Activated CD8-positive, alpha-beta memory T cell treated with anti-CD3 and anti-CD28 coated beads for 1 hour (primary cell): ENCODE data around the gene TMOD4.

ENCODE experiments used
- DNase-seq, 2 donors: peaks; one replicate each; pipeline ENCODE4 v3.0.0-alpha.2; 2020; ENCODE audit warnings: low read depth in 1 of 2; ENCODE audit errors: extremely low read depth in 1 of 2

TMOD4 gene

DNA sequence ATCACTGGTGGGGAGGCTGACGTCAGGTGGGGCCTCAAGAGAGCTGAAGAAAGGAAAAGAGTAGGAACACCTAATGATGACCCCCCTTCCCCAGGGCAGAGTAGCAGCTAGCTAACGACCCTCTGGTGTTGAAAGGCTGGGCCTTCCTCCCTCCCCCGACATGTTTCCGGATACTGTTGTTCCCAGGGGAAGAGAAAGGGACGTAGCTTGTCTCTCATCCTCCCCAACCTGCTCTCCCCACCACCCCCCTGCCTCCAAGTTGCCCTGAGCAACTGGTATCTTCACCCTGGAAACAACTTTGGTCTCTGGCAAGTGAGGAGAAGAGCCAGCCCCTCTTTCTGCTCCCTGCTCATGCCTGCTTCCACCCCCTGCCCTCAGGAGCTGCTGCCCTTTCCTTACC lies 31.8 kb downstream of the TMOD4 start:
- DNase-seq, result no peak

GRCh38 chr1:151143057-151143435 lies 32.7 kb downstream of the TMOD4 start:
- DNase-seq, result no peak

DNA sequence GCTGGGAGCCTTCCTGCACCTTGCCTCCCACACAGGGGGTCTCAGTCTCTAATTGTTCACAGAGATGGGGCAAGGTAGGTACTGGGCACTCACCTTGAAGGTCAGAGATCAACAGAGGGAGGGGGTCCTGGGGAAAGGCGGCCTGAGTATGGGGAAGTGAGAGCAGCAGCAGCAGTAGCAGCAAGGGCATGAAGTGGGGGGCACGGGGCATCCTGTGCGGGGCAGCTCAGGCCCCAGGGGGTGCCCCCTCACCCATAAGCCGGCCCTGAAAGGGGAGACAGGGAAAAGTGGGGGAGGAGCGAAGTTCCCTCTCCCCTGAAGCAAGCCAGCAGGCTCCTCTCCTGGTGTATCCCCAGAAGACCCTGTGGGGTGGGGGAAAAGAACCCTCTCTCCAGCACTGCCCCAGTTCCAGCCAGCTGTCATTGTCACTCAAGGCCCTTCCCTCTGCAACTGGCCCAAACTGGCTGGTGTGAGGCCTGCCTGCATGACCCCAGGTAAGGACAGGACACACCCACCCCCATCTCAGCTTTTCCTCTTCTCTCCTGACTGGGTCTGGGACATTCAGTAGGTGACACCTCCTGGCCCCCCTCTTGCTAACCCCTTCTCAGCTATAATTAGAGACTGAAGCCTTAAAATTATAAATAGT lies 33.2 kb downstream of the TMOD4 start:
- DNase-seq, result no peak

DNA sequence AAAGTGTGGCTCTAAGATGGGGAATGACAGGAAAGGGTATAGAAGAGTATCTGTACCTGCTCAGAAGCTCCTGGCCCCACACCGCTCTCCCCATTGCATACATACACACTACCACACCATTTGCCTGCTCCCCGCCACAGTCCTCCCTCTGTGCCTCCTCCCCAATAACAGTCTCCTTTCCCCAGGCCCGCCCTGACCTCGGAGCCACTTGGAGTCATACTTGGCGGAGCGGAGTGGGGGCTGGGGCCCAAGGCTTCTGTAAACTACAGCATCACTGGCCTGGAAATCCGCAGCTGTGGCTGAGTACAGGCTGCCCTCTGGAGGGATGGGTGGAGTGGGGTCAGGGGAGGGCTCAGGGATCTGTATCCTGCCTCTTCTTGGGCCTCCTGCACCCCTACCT lies 38.0 kb downstream of the TMOD4 start:
- no peak for DNase-seq

DNA sequence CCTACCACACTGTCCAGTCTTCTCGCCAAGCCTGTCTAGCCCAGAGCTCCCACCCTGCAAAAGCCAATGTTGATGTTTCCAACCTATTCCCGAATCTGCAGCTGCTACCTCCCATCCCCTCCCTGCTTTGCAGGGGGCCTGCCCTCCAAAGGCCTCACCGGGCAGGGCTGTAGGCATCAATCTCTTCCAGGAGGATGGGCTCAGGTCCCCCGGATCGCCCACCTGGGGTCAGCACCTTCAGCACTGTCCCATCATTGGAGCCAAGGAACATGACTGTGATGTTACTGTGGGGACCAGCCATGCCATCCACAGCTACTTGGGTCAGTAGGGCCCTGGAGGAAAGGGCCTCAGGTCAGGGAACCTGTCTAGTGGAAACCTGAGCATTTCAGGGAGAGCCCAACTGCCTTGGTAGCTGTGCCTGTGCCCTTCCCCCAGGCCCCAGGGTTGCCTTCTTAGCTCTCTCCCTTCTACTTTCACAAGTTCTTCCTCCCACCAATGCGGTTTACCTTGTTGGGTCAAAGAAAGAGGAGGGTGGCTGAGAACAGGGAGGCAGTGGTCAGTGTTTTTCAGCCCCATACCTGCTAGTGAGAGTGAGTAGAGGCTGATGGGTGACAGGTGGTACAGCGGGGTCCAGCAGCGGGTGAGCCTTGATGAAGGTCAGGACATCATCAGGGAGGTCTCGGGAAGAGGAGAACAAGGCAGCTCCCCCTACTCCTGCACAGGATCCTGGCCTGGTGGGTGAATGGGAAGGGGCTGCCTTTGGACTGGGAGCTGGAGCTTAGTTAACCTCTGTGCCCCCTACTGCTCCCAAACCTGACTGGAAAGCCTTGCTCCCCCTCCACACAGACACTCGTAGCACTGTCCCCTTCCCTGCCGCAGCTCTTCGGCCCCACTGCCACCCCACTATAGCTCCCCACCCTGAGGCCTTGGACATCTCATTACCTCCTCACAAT lies 40.1 kb downstream of the TMOD4 start:
- no peak for DNase-seq

- DNase-seq, result no peak
Measured at GRCh38 chr1:151134991-151135390, 40.8 kb downstream of the TMOD4 start.

DNA sequence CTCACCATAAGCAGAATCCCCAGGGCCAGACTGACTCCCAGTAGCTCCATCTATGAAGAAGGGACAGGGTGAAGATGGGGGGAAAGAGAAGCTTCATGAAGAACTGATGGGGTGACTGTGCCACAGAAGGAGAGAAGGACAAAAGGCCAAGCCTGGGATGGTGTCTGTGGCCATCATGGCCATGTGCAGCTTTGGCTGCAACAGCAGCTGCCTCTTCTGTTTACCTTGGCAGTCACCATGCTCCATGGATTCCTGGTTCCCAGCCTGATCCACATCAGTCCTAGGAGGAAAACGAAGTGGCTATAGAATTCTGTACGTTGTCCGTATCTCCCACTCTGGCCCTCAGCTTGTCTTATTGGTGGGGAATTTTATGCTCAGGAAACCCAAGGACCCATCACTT lies 41.4 kb downstream of the TMOD4 start:
- DNase-seq, result no peak

DNA sequence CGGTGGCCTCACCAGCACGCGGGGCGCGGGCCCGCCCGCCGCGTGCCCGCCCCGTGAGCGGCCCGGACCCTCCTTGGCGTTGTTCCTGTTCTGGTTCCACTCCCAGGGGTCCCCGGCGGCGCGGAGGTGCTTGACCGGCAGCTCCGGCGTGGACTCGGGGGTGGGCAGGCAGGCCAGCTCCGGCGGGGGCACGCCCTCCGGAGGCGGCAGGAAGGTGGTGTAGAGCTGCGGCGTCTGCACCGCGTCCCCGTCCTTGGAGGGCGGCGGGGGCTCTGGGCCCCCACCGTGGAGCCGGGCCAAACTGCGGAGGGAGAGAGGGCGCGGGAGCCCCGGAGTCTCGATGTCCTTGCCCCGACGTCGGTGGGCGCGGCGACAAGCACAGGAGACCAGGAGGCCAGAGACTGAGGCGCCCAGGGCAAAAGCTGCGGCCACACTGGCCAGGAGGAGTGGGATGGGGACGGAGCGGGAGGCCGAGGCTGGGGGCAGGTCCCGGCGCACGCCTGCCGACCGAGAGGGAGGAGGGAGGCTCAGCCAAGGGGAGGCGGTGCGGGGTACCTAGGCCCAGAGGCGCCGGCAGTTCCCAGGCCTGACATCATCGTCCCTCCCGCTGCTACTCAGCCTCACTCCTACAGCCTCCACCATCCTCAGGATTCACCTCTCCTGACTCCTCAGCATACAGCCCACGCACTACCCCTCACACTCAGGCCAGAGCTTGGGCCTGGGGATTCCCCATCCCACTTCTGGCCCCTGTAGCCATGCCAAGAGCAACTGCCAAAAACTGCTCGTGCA lies 42.6 kb downstream of the TMOD4 start:
- DNase-seq, result no peak

DNA sequence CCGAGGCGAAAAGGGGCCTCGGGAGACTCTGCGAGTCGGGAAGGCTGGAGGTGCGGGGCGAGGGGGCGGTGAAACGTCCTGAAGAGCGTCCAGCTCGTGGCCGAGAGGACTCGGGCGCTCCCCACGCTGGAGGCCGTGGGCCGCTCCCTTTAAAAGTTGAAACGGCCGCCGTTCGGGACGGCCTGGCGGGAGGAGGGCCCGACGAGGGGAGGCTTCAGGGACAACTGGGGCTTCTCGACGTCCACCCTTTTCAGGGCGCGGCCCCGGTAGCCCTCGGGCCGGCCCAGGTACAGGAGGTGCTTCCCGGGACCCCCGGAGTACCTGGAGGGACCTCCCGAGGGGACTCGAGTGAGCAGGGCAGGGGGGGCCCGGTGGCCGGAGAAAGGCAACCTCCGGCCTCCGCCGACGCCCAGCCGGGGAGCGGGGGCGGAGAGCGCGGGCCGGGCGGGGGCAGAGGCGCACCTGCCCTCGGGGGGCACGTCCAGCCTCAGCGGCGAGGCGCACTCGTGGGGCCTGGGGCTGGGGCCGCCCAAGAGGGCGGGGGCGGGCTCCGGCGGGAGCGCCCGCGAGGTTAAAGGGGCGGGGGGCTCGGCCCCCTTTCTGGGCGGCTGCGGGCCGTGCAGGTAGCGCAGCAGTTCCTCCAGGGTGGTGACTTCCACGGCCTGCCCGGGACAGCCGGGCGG lies 43.3 kb downstream of the TMOD4 start:
- DNase-seq, result no peak

GRCh38 chr1:151131701-151132334 lies 44.0 kb downstream of the TMOD4 start:
- no peak for DNase-seq

DNA sequence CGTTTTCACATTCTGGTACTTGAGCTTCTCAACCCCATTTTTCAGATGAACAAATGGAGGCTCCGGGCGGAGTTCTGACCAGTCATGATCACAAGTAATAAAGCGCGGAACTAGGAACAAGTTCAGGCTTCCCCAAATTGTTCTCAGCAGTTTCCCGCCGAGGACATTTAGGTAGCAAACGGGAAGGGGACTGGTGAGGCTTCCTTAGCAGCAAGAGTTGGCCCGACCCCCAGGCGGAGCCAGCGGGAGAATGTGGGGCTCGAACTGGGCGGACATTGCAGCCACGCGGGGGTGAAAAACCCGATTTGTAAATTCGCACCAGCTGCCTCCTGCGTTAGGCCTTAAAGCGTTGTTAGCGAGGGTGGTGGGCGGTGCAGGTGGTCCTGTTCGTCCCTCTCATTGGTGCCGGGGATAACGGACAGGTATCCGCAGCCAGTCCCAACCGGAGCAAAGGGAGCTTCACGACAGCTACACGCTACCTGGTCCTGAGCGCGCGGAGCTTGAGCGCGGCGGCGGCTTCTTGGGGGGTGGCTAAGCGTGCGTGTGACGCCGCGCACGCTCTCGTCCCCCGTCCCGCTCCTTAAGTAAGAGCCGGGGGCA lies 44.7 kb downstream of the TMOD4 start:
- DNase-seq, result peak; percentile 50 to 59

DNA sequence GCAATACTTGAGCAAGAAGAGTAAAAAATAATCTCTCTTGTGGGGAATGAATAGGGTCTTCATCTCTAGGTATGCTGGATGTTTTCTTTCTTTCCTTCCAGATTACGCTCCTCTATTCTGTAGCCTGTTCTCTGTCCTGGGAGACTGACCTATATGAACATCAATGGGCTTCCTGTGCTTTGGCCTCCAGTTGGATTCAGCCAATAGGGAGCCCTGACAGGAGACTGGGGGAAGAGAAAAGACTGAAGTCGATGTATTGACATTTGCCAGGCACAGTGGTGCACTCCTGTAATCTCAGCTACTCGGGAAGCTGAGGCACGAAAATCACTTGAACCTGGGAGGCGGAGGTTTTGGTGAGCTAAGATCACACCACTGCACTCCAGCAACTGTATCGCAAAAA lies 47.0 kb downstream of the TMOD4 start:
- no peak for DNase-seq

DNA sequence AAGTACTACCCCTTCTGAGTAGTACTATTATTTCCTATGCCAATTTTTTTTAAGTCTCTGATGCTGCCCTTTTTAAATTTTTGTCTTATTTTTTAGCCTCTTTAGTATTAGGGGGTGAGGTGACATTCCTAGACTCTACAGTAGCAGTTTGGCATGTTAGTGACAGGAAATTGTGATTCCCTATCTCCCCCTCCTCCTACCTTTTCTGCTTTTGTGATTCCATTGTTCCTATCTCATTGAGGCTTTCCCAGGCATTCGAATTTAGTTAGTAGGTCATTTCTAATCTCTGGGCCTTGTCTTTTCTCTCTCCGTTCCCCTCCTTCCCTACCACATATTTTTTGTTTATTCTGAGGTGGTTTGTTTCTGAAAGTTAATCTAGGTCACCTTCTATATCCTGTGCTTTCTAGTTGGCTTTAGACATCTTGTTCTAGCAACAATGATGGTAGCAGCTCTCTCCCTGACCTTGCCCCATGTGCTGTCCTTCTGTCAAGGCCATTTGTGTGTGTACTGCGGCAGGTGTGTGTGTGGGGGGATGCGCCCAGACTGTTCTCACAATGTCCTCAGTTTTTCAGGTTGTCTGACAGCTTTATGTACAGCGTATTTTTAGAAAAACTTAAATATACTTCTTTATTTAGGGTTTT lies 50.9 kb downstream of the TMOD4 start:
- no peak for DNase-seq
